HEK293 (cell line): ENCODE measurements around the gene TEX19.

Experiments used
- CTCF ChIA-PET: fragments of 350-600 bp; formaldehyde crosslinking; extraction: SDS; loops from one replicate; lab custom pipeline; 2021; ENCODE audit warnings: antibody characterized with exemption; lab: Yijun Ruan, JAX
- POLR2A ChIA-PET: fragments of 300-600 bp; formaldehyde crosslinking; extraction: SDS; loops from one replicate; lab custom pipeline; 2020; ENCODE audit warnings: antibody characterized with exemption, inconsistent platforms; lab: Yijun Ruan, JAX
- H3K27ac ChIP-seq: fragments of 200-500 bp; sonication (Bioruptor generic); 2 replicates; pipeline ENCODE4 v1.5.1; 2014; ENCODE audit warnings: low read depth, low read length, control low read depth, inconsistent platforms; ENCODE audit errors: extremely low read depth
- H3K36me3 ChIP-seq, 2 experiments: fragments of 200-500 bp in 1 of 2; sonication (Bioruptor generic) in 1 of 2; 1 replicate in 1 of 2; 2 replicates in 1 of 2; pipeline ENCODE4 v1.5.1; 2014 to 2017; ENCODE audit warnings: inconsistent platforms in 2 of 2, low read length in 2 of 2; ENCODE audit not compliant: control insufficient read depth in 2 of 2, insufficient read depth in 1 of 2
- H3K4me1 ChIP-seq: fragments of 200-500 bp; sonication (Bioruptor generic); 2 replicates; pipeline ENCODE4 v1.5.1; 2014; ENCODE audit warnings: mild to moderate bottlenecking, low read length, inconsistent platforms; ENCODE audit not compliant: control insufficient read depth, insufficient read depth
- H3K4me3 ChIP-seq: 2 replicates; pipeline ENCODE4 v1.5.1; 2011; ENCODE audit warnings: low read depth, mild to moderate bottlenecking, control low read depth, low read length, moderate library complexity
- H3K9me3 ChIP-seq: fragments of 200-500 bp; sonication (Bioruptor generic); 2 replicates; pipeline ENCODE4 v1.5.1; 2014; ENCODE audit warnings: low read depth, low read length, inconsistent platforms; ENCODE audit not compliant: control insufficient read depth, insufficient read depth
- GFI1B ChIP-seq: fragments of 450-650 bp; formaldehyde crosslinking; IDR thresholded peaks from 2 replicates; pipeline ENCODE4 v1.5.1; 2016; ENCODE audit warnings: missing biosample characterization, missing genetic modification characterization
- GLIS2 ChIP-seq: fragments of 450-650 bp; formaldehyde crosslinking; IDR thresholded peaks from 2 replicates; pipeline ENCODE4 v1.5.1; 2016; ENCODE audit warnings: missing biosample characterization, missing genetic modification characterization
- KLF8 ChIP-seq: fragments of 450-650 bp; formaldehyde crosslinking; IDR thresholded peaks from 2 replicates; pipeline ENCODE4 v1.5.1; 2016; ENCODE audit warnings: missing biosample characterization, missing genetic modification characterization
- SP2 ChIP-seq: fragments of 450-650 bp; formaldehyde crosslinking; IDR thresholded peaks from 2 replicates; pipeline ENCODE4 v1.5.1; 2016; ENCODE audit warnings: missing biosample characterization, missing genetic modification characterization
- WT1 ChIP-seq: fragments of 450-650 bp; formaldehyde crosslinking; IDR thresholded peaks from 2 replicates; pipeline ENCODE4 v1.5.1; 2016; ENCODE audit warnings: missing biosample characterization, missing genetic modification characterization
- ZBTB8A ChIP-seq: fragments of 450-650 bp; formaldehyde crosslinking; IDR thresholded peaks from 2 replicates; pipeline ENCODE4 v1.5.1; 2016; ENCODE audit warnings: missing biosample characterization, missing genetic modification characterization
- ZFP69B ChIP-seq: fragments of 450-650 bp; formaldehyde crosslinking; IDR thresholded peaks from 2 replicates; pipeline ENCODE4 v1.5.1; 2016; ENCODE audit warnings: missing biosample characterization, missing genetic modification characterization
- ZNF112 ChIP-seq: fragments of 450-650 bp; formaldehyde crosslinking; IDR thresholded peaks from 2 replicates; pipeline ENCODE4 v1.5.0; 2017; ENCODE audit warnings: missing biosample characterization, missing genetic modification characterization
- ZNF146 ChIP-seq: fragments of 450-650 bp; formaldehyde crosslinking; IDR thresholded peaks from 2 replicates; pipeline ENCODE4 v1.5.1; 2016; ENCODE audit warnings: missing biosample characterization, missing genetic modification characterization
- ZNF202 ChIP-seq: fragments of 450-650 bp; formaldehyde crosslinking; IDR thresholded peaks from 2 replicates; pipeline ENCODE4 v1.5.1; 2016; ENCODE audit warnings: missing biosample characterization, missing genetic modification characterization, borderline replicate concordance
- ZNF266 ChIP-seq: fragments of 450-650 bp; formaldehyde crosslinking; IDR thresholded peaks from 2 replicates; pipeline ENCODE4 v1.5.1; 2016; ENCODE audit warnings: missing biosample characterization, missing genetic modification characterization, low read depth
- ZNF426 ChIP-seq: fragments of 450-650 bp; formaldehyde crosslinking; IDR thresholded peaks from 2 replicates; pipeline ENCODE4 v1.5.1; 2017; ENCODE audit warnings: missing biosample characterization, missing genetic modification characterization, mild to moderate bottlenecking, inconsistent platforms, moderate library complexity
- ZNF473 ChIP-seq: fragments of 450-650 bp; formaldehyde crosslinking; IDR thresholded peaks from 2 replicates; pipeline ENCODE4 v1.5.1; 2017; ENCODE audit warnings: missing biosample characterization, missing genetic modification characterization
- ZNF529 ChIP-seq: fragments of 450-650 bp; formaldehyde crosslinking; IDR thresholded peaks from 2 replicates; pipeline ENCODE4 v1.5.1; 2017; ENCODE audit warnings: missing genetic modification characterization, missing biosample characterization; ENCODE audit not compliant: insufficient replicate concordance
- ZNF544 ChIP-seq: fragments of 450-650 bp; formaldehyde crosslinking; IDR thresholded peaks from 2 replicates; pipeline ENCODE4 v1.5.0; 2017; ENCODE audit warnings: missing biosample characterization, missing genetic modification characterization
- ZNF610 ChIP-seq: fragments of 450-650 bp; formaldehyde crosslinking; IDR thresholded peaks from 2 replicates; pipeline ENCODE4 v1.5.1; 2016; ENCODE audit warnings: missing biosample characterization, missing genetic modification characterization, borderline replicate concordance
- ZNF654 ChIP-seq: fragments of 450-650 bp; formaldehyde crosslinking; IDR thresholded peaks from 2 replicates; pipeline ENCODE4 v1.5.1; 2016; ENCODE audit warnings: low read depth, missing biosample characterization, missing genetic modification characterization
- ZNF664 ChIP-seq: fragments of 450-650 bp; formaldehyde crosslinking; IDR thresholded peaks from 2 replicates; pipeline ENCODE4 v1.5.1; 2016; ENCODE audit warnings: missing biosample characterization, missing genetic modification characterization
- ZNF777 ChIP-seq: fragments of 450-650 bp; formaldehyde crosslinking; IDR thresholded peaks from 2 replicates; pipeline ENCODE4 v1.5.1; 2017; ENCODE audit warnings: missing biosample characterization, missing genetic modification characterization, borderline replicate concordance
- ZNF830 ChIP-seq: fragments of 450-650 bp; IDR thresholded peaks from 2 replicates; pipeline ENCODE4 v1.5.0; 2018; ENCODE audit warnings: missing biosample characterization, missing genetic modification characterization, low read depth, mild to moderate bottlenecking, moderate library complexity
- ZNF843 ChIP-seq: fragments of 450-650 bp; formaldehyde crosslinking; IDR thresholded peaks from 2 replicates; pipeline ENCODE4 v1.5.1; 2016; ENCODE audit warnings: missing biosample characterization, missing genetic modification characterization
- TF ChIP-seq, protein P1 (sequence below): fragments of 450-650 bp; formaldehyde crosslinking; IDR thresholded peaks from 2 replicates; pipeline ENCODE4 v1.5.1; 2016; ENCODE audit warnings: missing biosample characterization, missing genetic modification characterization
- TF ChIP-seq, protein P2 (sequence below): fragments of 450-650 bp; formaldehyde crosslinking; IDR thresholded peaks from 2 replicates; pipeline ENCODE4 v1.5.0; 2017; ENCODE audit warnings: missing biosample characterization, missing genetic modification characterization, borderline replicate concordance
- TF ChIP-seq, protein P3 (sequence below): fragments of 450-650 bp; formaldehyde crosslinking; conservative IDR thresholded peaks from 2 replicates; pipeline ENCODE4 v1.5.1; 2016; ENCODE audit warnings: low read depth, missing biosample characterization, missing genetic modification characterization
- TF ChIP-seq, protein P4 (sequence below): fragments of 450-650 bp; formaldehyde crosslinking; IDR thresholded peaks from 2 replicates; pipeline ENCODE4 v1.5.1; 2017; ENCODE audit warnings: missing biosample characterization, missing genetic modification characterization

The TEX19 gene

DNA sequence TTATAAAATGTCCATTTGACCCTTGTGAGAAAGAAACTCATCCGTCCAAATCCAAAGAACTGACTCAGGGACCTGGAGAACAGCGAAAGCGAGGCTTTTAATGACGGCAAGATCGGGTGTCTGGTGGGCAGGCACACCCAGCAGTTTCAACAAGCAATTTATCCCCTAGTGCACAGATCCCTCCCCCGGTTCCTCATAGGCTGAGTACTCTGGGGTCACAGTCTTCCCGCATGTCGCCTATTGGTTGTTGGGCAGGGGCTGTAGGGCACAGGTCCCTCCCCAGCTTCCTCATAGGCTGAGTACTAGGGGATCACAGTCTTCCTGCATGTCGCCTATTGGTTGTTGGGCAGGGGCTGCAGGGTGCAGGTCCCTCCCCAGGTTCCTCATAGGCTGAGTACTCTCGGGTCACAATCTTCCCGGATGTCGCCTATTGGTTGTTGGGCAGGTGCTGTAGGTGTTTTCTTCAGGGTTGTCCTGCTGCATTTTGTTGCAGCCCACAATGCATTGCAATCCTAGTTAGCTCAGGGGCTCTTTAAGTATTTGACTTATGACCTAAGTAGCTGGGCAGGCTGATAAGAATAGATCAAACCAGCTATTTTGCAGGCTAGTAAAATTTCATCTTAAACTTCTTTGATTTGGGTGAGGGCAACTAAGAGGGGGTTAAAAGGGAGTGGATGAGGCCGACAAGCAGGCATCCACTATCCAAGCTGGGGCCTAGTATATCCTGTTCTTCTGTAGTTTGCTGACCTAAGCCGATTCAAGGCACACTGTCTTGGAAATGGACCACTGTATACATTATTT is 8.9 kb downstream of the TEX19 start:
- Histone ChIP-seq H3K4me1 (peaks cover 4% of the 10 kb centered on the region), H3K36me3 (no peaks in the 10 kb centered on the region), H3K27ac (0 out of 2 replicates have a peak overlapping the region, but pooled peaks have one; percentile 0), H3K4me3 (peak overlapping the region; percentile 12), H3K9me3 (no peaks in the 10 kb centered on the region)
- ChIA-PET CTCF (interaction anchor here (1.0 to 1.4 kb wide), 2 partner anchors 10 to 17 kb away, joined by 3 to 5 read pairs; no protein-coding TSS in a partner anchor), POLR2A (no interaction called here)
- TF ChIP-seq, protein P1, sequence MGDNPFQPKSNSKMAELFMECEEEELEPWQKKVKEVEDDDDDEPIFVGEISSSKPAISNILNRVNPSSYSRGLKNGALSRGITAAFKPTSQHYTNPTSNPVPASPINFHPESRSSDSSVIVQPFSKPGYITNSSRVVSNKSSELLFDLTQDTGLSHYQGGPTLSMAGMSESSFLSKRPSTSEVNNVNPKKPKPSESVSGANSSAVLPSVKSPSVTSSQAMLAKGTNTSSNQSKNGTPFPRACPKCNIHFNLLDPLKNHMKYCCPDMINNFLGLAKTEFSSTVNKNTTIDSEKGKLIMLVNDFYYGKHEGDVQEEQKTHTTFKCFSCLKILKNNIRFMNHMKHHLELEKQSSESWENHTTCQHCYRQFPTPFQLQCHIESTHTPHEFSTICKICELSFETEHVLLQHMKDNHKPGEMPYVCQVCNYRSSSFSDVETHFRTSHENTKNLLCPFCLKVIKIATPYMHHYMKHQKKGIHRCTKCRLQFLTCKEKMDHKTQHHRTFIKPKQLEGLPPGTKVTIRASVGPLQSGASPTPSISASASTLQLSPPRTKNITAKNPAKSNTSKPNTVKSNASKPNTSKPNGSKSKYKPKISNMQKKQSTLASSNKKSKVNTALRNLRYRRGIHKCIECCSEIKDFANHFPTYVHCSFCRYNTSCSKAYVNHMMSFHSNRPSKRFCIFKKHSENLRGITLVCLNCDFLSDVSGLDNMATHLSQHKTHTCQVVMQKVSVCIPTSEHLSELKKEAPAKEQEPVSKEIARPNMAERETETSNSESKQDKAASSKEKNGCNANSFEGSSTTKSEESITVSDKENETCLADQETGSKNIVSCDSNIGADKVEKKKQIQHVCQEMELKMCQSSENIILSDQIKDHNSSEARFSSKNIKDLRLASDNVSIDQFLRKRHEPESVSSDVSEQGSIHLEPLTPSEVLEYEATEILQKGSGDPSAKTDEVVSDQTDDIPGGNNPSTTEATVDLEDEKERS (tag by site-specific recombination), result no peak
- TF ChIP-seq, protein P2, sequence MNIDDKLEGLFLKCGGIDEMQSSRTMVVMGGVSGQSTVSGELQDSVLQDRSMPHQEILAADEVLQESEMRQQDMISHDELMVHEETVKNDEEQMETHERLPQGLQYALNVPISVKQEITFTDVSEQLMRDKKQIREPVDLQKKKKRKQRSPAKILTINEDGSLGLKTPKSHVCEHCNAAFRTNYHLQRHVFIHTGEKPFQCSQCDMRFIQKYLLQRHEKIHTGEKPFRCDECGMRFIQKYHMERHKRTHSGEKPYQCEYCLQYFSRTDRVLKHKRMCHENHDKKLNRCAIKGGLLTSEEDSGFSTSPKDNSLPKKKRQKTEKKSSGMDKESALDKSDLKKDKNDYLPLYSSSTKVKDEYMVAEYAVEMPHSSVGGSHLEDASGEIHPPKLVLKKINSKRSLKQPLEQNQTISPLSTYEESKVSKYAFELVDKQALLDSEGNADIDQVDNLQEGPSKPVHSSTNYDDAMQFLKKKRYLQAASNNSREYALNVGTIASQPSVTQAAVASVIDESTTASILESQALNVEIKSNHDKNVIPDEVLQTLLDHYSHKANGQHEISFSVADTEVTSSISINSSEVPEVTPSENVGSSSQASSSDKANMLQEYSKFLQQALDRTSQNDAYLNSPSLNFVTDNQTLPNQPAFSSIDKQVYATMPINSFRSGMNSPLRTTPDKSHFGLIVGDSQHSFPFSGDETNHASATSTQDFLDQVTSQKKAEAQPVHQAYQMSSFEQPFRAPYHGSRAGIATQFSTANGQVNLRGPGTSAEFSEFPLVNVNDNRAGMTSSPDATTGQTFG (tag by site-specific recombination), result no peak
- TF ChIP-seq ZNF830 (no peak), ZNF777 (tag by site-specific recombination) (no peak), ZNF473 (tag by site-specific recombination) (no peak), SP2 (tag by site-specific recombination) (peak; percentile 97), WT1 (no peak), ZNF202 (tag by site-specific recombination) (no peak), ZNF146 (no peak), ZBTB8A (0 out of 2 replicates have a peak, but pooled peaks have one; percentile 23), ZNF654 (tag by site-specific recombination) (no peak), ZNF610 (tag by site-specific recombination) (no peak), GLIS2 (tag by site-specific recombination) (peak; percentile 39; the same call in 1 of the 2 replicates), KLF8 (no peak), ZNF266 (tag by site-specific recombination) (no peak), ZNF426 (tag by site-specific recombination) (no peak), ZNF843 (no peak), ZNF112 (tag by site-specific recombination) (no peak), GFI1B (tag by site-specific recombination) (no peak), ZFP69B (tag by site-specific recombination) (no peak), ZNF544 (tag by site-specific recombination) (no peak), ZNF529 (tag by site-specific recombination) (no peak), ZNF664 (no peak)
- TF ChIP-seq, protein P3, sequence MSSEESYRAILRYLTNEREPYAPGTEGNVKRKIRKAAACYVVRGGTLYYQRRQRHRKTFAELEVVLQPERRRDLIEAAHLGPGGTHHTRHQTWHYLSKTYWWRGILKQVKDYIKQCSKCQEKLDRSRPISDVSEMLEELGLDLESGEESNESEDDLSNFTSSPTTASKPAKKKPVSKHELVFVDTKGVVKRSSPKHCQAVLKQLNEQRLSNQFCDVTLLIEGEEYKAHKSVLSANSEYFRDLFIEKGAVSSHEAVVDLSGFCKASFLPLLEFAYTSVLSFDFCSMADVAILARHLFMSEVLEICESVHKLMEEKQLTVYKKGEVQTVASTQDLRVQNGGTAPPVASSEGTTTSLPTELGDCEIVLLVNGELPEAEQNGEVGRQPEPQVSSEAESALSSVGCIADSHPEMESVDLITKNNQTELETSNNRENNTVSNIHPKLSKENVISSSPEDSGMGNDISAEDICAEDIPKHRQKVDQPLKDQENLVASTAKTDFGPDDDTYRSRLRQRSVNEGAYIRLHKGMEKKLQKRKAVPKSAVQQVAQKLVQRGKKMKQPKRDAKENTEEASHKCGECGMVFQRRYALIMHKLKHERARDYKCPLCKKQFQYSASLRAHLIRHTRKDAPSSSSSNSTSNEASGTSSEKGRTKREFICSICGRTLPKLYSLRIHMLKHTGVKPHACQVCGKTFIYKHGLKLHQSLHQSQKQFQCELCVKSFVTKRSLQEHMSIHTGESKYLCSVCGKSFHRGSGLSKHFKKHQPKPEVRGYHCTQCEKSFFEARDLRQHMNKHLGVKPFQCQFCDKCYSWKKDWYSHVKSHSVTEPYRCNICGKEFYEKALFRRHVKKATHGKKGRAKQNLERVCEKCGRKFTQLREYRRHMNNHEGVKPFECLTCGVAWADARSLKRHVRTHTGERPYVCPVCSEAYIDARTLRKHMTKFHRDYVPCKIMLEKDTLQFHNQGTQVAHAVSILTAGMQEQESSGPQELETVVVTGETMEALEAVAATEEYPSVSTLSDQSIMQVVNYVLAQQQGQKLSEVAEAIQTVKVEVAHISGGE (tag by site-specific recombination), result no peak
- TF ChIP-seq, protein P4, sequence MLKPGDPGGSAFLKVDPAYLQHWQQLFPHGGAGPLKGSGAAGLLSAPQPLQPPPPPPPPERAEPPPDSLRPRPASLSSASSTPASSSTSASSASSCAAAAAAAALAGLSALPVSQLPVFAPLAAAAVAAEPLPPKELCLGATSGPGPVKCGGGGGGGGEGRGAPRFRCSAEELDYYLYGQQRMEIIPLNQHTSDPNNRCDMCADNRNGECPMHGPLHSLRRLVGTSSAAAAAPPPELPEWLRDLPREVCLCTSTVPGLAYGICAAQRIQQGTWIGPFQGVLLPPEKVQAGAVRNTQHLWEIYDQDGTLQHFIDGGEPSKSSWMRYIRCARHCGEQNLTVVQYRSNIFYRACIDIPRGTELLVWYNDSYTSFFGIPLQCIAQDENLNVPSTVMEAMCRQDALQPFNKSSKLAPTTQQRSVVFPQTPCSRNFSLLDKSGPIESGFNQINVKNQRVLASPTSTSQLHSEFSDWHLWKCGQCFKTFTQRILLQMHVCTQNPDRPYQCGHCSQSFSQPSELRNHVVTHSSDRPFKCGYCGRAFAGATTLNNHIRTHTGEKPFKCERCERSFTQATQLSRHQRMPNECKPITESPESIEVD (tag by site-specific recombination), result no peak
